Urothelium cell line (cell line): ENCODE data around the gene SFMBT2.

Experiments used
- DNase-seq: peaks from one replicate; pipeline ENCODE4 v3.0.0; 2011; ENCODE audit warnings: low spot score, mixed read lengths
- FAIRE-seq: peaks from 2 replicates; lab custom pipeline; 2011; peaks lifted over from hg19 to GRCh38; lab: Jason Lieb, UNC

SFMBT2 gene

DNA sequence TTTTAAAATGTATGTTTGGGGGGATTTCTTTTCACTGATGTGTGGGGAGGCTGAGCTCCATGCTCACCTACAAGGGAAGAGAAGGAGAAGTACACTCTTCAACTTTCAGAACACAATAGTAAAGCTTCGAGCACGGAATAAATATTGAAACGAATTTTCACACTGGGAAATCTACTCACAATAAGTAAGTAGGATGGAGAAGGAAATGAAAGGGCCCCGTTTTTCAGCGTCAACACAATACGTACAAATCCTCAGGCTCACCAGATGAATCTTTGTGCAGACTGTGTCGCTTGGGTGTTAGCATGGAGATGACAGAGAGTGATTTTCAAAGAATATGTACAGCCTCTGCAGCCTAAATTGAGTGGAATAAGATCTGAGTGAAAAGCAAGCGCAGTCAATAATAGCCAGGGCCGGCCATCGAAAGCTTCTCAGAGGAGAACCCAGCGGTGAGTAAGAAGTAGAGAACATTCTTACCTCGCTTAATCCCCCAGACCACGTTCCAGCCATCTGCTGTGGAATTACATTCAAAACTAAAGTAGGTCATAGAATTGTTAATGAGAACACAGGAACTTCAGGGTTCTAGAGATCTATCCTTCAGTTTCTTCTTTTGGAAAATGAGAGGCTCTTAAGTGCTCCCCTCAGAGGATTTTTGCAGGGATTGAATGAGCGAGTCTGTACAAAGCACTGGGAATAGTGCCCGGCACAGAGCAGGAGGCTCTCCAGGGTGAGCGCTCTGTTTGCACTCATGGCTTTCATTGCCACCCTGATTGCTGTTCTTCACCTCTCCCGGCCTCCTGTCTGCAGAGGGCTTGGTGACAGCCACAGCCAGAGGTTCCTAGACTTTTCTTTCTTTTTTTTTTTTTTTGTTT lies 292.8 kb downstream of the SFMBT2 start:
- FAIRE-seq (no peak), DNase-seq (no peak)

DNA sequence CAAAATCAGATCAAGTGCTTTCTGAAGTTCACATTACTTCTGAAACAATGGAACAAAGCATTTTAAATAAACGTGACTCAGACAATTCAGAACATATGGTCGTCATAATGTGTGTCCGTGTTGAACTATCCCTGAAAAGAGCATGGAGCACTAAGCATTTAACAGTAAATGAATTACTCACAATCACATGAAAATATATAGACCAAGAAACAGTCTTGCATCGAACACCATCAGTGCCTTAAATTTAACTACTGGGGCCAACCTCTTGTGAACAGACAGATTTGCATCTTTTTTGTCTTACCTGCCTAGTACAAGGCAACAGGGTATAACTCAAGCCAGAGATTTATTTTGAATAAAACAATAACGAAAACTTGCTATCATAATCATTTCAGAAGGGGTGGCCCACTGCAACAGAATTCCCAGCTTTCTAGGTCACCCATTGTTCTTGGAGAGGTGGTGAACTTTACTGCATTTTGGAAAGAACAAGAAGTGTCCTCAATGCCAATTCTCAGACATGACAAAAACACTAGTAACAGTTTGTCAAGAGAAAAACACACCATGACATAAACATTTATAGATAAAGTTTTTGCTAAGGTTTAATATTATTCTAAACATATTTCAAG lies 293.5 kb downstream of the SFMBT2 start:
- DNase-seq, result no peak
- no peak for FAIRE-seq

DNA sequence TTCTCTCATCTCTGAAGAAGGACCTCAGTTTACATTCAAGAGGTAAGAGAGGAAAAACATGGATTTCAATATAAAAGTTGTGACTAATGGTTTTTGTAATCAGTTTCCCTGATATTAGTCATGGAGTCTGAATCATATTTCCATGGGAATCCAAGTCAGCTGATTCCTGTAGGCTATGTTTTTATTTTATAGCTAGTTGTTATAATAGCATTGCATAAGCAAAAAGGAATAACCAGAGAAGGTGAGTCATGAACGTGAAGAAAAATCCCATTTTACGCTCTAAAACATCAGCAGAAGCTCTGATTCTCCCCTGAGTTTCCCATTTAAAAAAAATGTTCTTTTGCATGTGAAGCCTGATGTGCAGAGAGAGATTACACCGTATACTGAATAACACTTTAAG lies 299.3 kb downstream of the SFMBT2 start:
- no peak for DNase-seq
- no peak for FAIRE-seq

DNA sequence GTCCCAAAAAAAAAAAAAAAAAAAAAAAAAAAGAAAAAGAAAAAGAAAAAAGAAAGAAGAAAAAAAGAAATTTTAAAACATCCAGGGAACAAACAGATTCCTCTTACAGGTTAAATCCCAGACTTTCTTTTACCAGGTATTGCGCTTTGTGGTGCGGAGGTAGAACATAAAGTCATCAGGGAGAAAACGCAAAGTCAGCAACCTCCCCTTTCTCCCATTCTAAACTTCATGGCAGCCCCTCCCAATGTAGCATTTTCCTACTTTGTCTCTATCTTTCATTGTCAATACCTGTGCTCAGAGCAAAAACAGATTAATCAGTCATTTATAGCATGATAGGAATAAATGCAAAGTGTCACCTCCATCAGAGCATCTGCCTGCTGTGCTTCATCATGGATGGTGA lies 299.7 kb downstream of the SFMBT2 start:
- no peak for FAIRE-seq
- DNase-seq, result no peak
